Measurements from ENCODE around the gene FSIP1. TPM values are rescaled to one million over a fixed set of nuclear protein-coding genes. Genes with fewer than 3 reads are reported as not detected.

FSIP1 gene
- total and polyA plus RNA-seq, 5 donors from 2014 or later = 0.08 to 1.1 (median 0.20) TPM

- H3K27ac Mint-ChIP-seq = no peak overlapping the region
- ATAC-seq (ENCODE audit: low read depth in 2 of 2) = no peak
- Histone ChIP-seq H3K4me3 (ENCODE audit: low read depth, low read length) (no peak overlapping the region), H3K36me3 (ENCODE audit: control insufficient read depth, insufficient read depth, low read length) (no peaks in the 10 kb centered on the region), H3K27me3 (ENCODE audit: control insufficient read depth, insufficient read depth, low read length) (peaks cover 3% of the 10 kb centered on the region), H3K4me1 (ENCODE audit: control insufficient read depth, insufficient read depth, low read length, poor library complexity, severe bottlenecking) (no peaks in the 10 kb centered on the region), H3K27ac (ENCODE audit: insufficient read depth, low read length, poor library complexity, severe bottlenecking) (no peak overlapping the region), H3K9me3 (ENCODE audit: control insufficient read depth in 2 of 2, low read length in 2 of 2) (no peaks in the 10 kb centered on the region)
- peaks cover 17% of the 10 kb centered on the region for H3K27me3 Mint-ChIP-seq
- H3K4me1 Mint-ChIP-seq = peaks cover 0 to 5% (median 2%) of the 10 kb centered on the region in 4 donors
- peaks cover 0 to 3% (median 0%) of the 10 kb centered on the region in 7 donors for H3K9me3 Mint-ChIP-seq
- DNase-seq = no peak
- no peak overlapping the region for H3K4me3 Mint-ChIP-seq
- no peaks in the 10 kb centered on the region for H3K36me3 Mint-ChIP-seq
Observed at GRCh38 chr15:39663704-39664250, 118.9 kb downstream of the FSIP1 start.

- H3K4me1 ChIP-seq (ENCODE audit: control insufficient read depth, insufficient read depth, low read length, poor library complexity, severe bottlenecking) = no peaks in the 10 kb centered on the region
- no peak for DNase-seq
- H3K36me3 Mint-ChIP-seq = no peaks in the 10 kb centered on the region
- peaks cover 0 to 5% (median 2%) of the 10 kb centered on the region in 4 donors for H3K4me1 Mint-ChIP-seq
- H3K4me3 Mint-ChIP-seq = no peak overlapping the region
- H3K27ac ChIP-seq (ENCODE audit: insufficient read depth, low read length, poor library complexity, severe bottlenecking) = no peak overlapping the region
- H3K27me3 ChIP-seq (ENCODE audit: control insufficient read depth, insufficient read depth, low read length) = peaks cover 3% of the 10 kb centered on the region
- ATAC-seq (ENCODE audit: low read depth in 2 of 2) = no peak
- H3K9me3 ChIP-seq (ENCODE audit: control insufficient read depth in 2 of 2, low read length in 2 of 2) = no peaks in the 10 kb centered on the region
- H3K4me3 ChIP-seq (ENCODE audit: low read depth, low read length) = no peak overlapping the region
- H3K36me3 ChIP-seq (ENCODE audit: control insufficient read depth, insufficient read depth, low read length) = no peaks in the 10 kb centered on the region
- peaks cover 21% of the 10 kb centered on the region for H3K27me3 Mint-ChIP-seq
- peak overlapping the region in 1 of 3 donors; percentile 57 for H3K27ac Mint-ChIP-seq
- peaks cover 0 to 3% (median 0%) of the 10 kb centered on the region in 7 donors for H3K9me3 Mint-ChIP-seq
Observed at GRCh38 chr15:39661776-39662175, 120.9 kb downstream of the FSIP1 start.

- H3K4me3 ChIP-seq (ENCODE audit: low read depth, low read length) = no peak overlapping the region
- peaks cover 3% of the 10 kb centered on the region for H3K27me3 ChIP-seq (ENCODE audit: control insufficient read depth, insufficient read depth, low read length)
- no peak overlapping the region for H3K27ac ChIP-seq (ENCODE audit: insufficient read depth, low read length, poor library complexity, severe bottlenecking)
- no peaks in the 10 kb centered on the region for H3K4me1 ChIP-seq (ENCODE audit: control insufficient read depth, insufficient read depth, low read length, poor library complexity, severe bottlenecking)
- H3K36me3 ChIP-seq (ENCODE audit: control insufficient read depth, insufficient read depth, low read length) = no peaks in the 10 kb centered on the region
- no peak overlapping the region for H3K27ac Mint-ChIP-seq
- H3K4me1 Mint-ChIP-seq = no peaks in the 10 kb centered on the region
- no peak for ATAC-seq (ENCODE audit: low read depth in 2 of 2)
- H3K9me3 Mint-ChIP-seq = peaks cover 0 to 3% (median 0%) of the 10 kb centered on the region in 7 donors
- H3K36me3 Mint-ChIP-seq = no peaks in the 10 kb centered on the region
- peaks cover 26% of the 10 kb centered on the region for H3K27me3 Mint-ChIP-seq
- no peaks in the 10 kb centered on the region for H3K9me3 ChIP-seq (ENCODE audit: control insufficient read depth in 2 of 2, low read length in 2 of 2)
- DNase-seq = no peak
- H3K4me3 Mint-ChIP-seq = no peak overlapping the region
Observed at GRCh38 chr15:39658740-39659139, 123.9 kb downstream of the FSIP1 start.

GRCh38 chr15:39657668-39658067 lies 125.0 kb downstream of the FSIP1 start:
- DNase-seq = no peak
- Mint-ChIP-seq H3K27me3 (peaks cover 22% of the 10 kb centered on the region), H3K9me3 (peaks cover 0 to 3% (median 0%) of the 10 kb centered on the region in 7 donors), H3K27ac (no peak overlapping the region), H3K36me3 (no peaks in the 10 kb centered on the region), H3K4me3 (no peak overlapping the region), H3K4me1 (no peaks in the 10 kb centered on the region)
- no peak overlapping the region for H3K4me3 ChIP-seq (ENCODE audit: low read depth, low read length)
- no peak for ATAC-seq (ENCODE audit: low read depth in 2 of 2)
- peaks cover 3% of the 10 kb centered on the region for H3K27me3 ChIP-seq (ENCODE audit: control insufficient read depth, insufficient read depth, low read length)
- H3K36me3 ChIP-seq (ENCODE audit: control insufficient read depth, insufficient read depth, low read length) = no peaks in the 10 kb centered on the region
- no peak overlapping the region for H3K27ac ChIP-seq (ENCODE audit: insufficient read depth, low read length, poor library complexity, severe bottlenecking)
- no peaks in the 10 kb centered on the region for H3K9me3 ChIP-seq (ENCODE audit: control insufficient read depth in 2 of 2, low read length in 2 of 2)
- no peaks in the 10 kb centered on the region for H3K4me1 ChIP-seq (ENCODE audit: control insufficient read depth, insufficient read depth, low read length, poor library complexity, severe bottlenecking)

- Mint-ChIP-seq H3K4me3 (no peak overlapping the region), H3K36me3 (no peaks in the 10 kb centered on the region), H3K4me1 (no peaks in the 10 kb centered on the region), H3K27ac (no peak overlapping the region), H3K27me3 (peaks cover 27% of the 10 kb centered on the region), H3K9me3 (peaks cover 0 to 3% (median 0%) of the 10 kb centered on the region in 7 donors)
- no peaks in the 10 kb centered on the region for H3K4me1 ChIP-seq (ENCODE audit: control insufficient read depth, insufficient read depth, low read length, poor library complexity, severe bottlenecking)
- DNase-seq (no peak), ATAC-seq (ENCODE audit: low read depth in 2 of 2) (no peak)
- H3K4me3 ChIP-seq (ENCODE audit: low read depth, low read length) = no peak overlapping the region
- H3K36me3 ChIP-seq (ENCODE audit: control insufficient read depth, insufficient read depth, low read length) = no peaks in the 10 kb centered on the region
- peaks cover 3% of the 10 kb centered on the region for H3K27me3 ChIP-seq (ENCODE audit: control insufficient read depth, insufficient read depth, low read length)
- no peaks in the 10 kb centered on the region for H3K9me3 ChIP-seq (ENCODE audit: control insufficient read depth in 2 of 2, low read length in 2 of 2)
- no peak overlapping the region for H3K27ac ChIP-seq (ENCODE audit: insufficient read depth, low read length, poor library complexity, severe bottlenecking)
Observed at GRCh38 chr15:39657181-39657580, 125.5 kb downstream of the FSIP1 start.

GRCh38 chr15:39654304-39654703 lies 128.3 kb downstream of the FSIP1 start:
- ATAC-seq (ENCODE audit: low read depth in 2 of 2) (no peak), DNase-seq (no peak)
- Histone ChIP-seq H3K4me1 (ENCODE audit: control insufficient read depth, insufficient read depth, low read length, poor library complexity, severe bottlenecking) (no peaks in the 10 kb centered on the region), H3K4me3 (ENCODE audit: low read depth, low read length) (no peak overlapping the region), H3K27ac (ENCODE audit: insufficient read depth, low read length, poor library complexity, severe bottlenecking) (no peak overlapping the region), H3K9me3 (ENCODE audit: control insufficient read depth in 2 of 2, low read length in 2 of 2) (no peaks in the 10 kb centered on the region), H3K27me3 (ENCODE audit: control insufficient read depth, insufficient read depth, low read length) (no peaks in the 10 kb centered on the region), H3K36me3 (ENCODE audit: control insufficient read depth, insufficient read depth, low read length) (no peaks in the 10 kb centered on the region)
- Mint-ChIP-seq H3K4me3 (no peak overlapping the region), H3K27me3 (peaks cover 30% of the 10 kb centered on the region), H3K4me1 (no peaks in the 10 kb centered on the region), H3K36me3 (no peaks in the 10 kb centered on the region), H3K9me3 (no peaks in the 10 kb centered on the region), H3K27ac (no peak overlapping the region)

GRCh38 chr15:39651881-39652280 lies 130.8 kb downstream of the FSIP1 start:
- Histone ChIP-seq H3K27ac (ENCODE audit: insufficient read depth, low read length, poor library complexity, severe bottlenecking) (no peak overlapping the region), H3K4me3 (ENCODE audit: low read depth, low read length) (no peak overlapping the region), H3K9me3 (ENCODE audit: control insufficient read depth in 2 of 2, low read length in 2 of 2) (no peaks in the 10 kb centered on the region), H3K27me3 (ENCODE audit: control insufficient read depth, insufficient read depth, low read length) (no peaks in the 10 kb centered on the region), H3K36me3 (ENCODE audit: control insufficient read depth, insufficient read depth, low read length) (no peaks in the 10 kb centered on the region), H3K4me1 (ENCODE audit: control insufficient read depth, insufficient read depth, low read length, poor library complexity, severe bottlenecking) (no peaks in the 10 kb centered on the region)
- no peak overlapping the region for H3K4me3 Mint-ChIP-seq
- H3K27me3 Mint-ChIP-seq = peaks cover 26% of the 10 kb centered on the region
- DNase-seq = no peak
- H3K9me3 Mint-ChIP-seq = no peaks in the 10 kb centered on the region
- H3K4me1 Mint-ChIP-seq = peaks cover 0 to 2% (median 0%) of the 10 kb centered on the region in 4 donors
- H3K27ac Mint-ChIP-seq = no peak overlapping the region
- ATAC-seq (ENCODE audit: low read depth in 2 of 2) = no peak
- H3K36me3 Mint-ChIP-seq = no peaks in the 10 kb centered on the region

- no peak overlapping the region for H3K4me3 Mint-ChIP-seq
- no peaks in the 10 kb centered on the region for H3K36me3 Mint-ChIP-seq
- Histone ChIP-seq H3K4me3 (ENCODE audit: low read depth, low read length) (no peak overlapping the region), H3K27ac (ENCODE audit: insufficient read depth, low read length, poor library complexity, severe bottlenecking) (no peak overlapping the region), H3K9me3 (ENCODE audit: control insufficient read depth in 2 of 2, low read length in 2 of 2) (no peaks in the 10 kb centered on the region), H3K27me3 (ENCODE audit: control insufficient read depth, insufficient read depth, low read length) (no peaks in the 10 kb centered on the region), H3K36me3 (ENCODE audit: control insufficient read depth, insufficient read depth, low read length) (no peaks in the 10 kb centered on the region), H3K4me1 (ENCODE audit: control insufficient read depth, insufficient read depth, low read length, poor library complexity, severe bottlenecking) (no peaks in the 10 kb centered on the region)
- no peak overlapping the region for H3K27ac Mint-ChIP-seq
- H3K9me3 Mint-ChIP-seq = no peaks in the 10 kb centered on the region
- H3K27me3 Mint-ChIP-seq = peaks cover 26% of the 10 kb centered on the region
- DNase-seq = no peak
- no peak for ATAC-seq (ENCODE audit: low read depth in 2 of 2)
- peaks cover 0 to 5% (median 0%) of the 10 kb centered on the region in 4 donors for H3K4me1 Mint-ChIP-seq
Observed at GRCh38 chr15:39651295-39651694, 131.3 kb downstream of the FSIP1 start.
